Stimulated activated CD4-positive, alpha-beta T cell treated with anti-CD3 and anti-CD28 coated beads, Interleukin-15, amount 100 ng/mL, for 1 hour (primary cell): ENCODE results near the gene C19orf25.
"Not testable (repeated sequence)": the region's sequence is repeated elsewhere in the genome, so short reads cannot be mapped to it uniquely, and the experiment has no call there.

ENCODE experiments used
- DNase-seq, 2 donors: peaks; one replicate each; pipeline ENCODE4 v3.0.0-alpha.2; 2020; ENCODE audit warnings: low read depth in 1 of 2, low spot score in 1 of 2

The C19orf25 gene

DNA sequence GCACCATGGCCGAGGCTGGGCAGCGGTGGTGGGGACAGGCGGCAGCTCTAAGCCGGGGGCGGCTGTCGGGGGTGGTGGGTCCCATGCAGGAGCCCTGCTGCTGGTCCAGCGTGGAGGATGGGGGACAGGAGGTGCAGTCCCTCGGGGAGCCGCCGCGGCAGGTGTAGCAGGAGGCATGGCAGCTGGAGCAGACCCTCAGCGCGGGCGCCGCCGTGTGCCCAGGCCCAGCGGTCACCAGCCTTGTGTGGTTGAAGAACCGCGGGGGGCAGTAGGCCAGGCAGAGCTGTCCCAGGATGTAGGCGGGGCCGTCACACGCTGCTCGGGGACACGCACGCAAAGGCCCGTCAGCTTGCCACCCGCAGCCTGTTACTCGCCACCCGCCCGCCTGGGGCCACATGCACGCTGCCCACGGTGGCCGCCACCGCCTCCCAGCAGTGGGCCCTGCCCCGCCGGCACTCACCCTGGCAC lies 2.9 kb upstream of the C19orf25 start:
- no peak for DNase-seq

DNA sequence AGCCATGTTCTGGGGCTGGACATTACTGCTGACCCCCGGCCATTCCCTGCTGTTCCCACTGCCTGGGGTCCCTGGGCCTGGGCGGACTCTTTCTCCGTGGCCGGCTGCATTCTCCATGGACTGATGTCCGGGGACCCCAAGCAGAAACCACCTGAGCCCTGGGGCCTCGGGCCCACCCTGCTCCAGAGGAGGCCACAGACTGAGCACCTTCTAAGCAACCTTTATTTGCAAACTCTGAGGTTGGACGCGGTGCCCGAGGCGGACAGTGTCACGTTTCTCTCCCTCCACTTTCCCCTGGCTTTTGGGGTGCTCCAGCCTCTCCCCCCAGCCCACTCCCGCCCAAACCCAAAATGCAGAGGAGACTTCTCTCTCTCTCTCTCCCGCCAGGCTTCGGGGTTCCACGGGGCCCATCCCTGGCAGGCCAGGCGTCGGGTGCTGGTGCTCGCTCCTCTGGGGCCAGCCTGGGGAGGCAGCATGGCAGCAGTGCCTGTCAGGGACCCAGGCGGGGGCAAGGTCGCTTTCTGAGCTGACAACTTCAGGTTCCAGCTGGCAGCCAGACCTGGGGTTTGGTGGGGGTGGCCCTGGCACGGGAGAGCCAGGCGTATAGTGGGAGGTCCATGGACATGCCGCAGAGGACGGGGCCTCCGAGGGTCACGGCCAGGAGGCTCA lies 2.3 kb upstream of the C19orf25 start:
- no peak for DNase-seq

DNA sequence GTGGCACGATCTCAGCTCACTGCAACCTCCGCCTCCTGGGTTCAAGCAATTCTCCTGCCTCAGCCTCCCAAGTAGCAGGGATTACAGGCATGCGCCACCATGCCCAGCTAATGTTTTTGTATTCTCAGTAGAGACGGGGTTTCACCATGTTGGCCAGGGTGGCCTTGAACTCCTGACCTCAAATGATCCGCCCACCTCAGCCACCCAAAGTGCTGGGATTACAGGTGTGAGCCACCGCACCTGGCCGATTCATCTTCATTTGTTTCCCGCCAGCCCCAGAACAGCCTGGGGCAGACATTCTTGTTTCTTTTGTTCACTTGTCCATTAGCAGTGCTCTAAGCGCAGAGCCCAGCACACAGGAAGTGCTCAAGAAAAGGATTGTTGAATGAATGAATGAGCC lies 2.0 kb downstream of the C19orf25 start:
- not testable (repeated sequence) for DNase-seq

DNA sequence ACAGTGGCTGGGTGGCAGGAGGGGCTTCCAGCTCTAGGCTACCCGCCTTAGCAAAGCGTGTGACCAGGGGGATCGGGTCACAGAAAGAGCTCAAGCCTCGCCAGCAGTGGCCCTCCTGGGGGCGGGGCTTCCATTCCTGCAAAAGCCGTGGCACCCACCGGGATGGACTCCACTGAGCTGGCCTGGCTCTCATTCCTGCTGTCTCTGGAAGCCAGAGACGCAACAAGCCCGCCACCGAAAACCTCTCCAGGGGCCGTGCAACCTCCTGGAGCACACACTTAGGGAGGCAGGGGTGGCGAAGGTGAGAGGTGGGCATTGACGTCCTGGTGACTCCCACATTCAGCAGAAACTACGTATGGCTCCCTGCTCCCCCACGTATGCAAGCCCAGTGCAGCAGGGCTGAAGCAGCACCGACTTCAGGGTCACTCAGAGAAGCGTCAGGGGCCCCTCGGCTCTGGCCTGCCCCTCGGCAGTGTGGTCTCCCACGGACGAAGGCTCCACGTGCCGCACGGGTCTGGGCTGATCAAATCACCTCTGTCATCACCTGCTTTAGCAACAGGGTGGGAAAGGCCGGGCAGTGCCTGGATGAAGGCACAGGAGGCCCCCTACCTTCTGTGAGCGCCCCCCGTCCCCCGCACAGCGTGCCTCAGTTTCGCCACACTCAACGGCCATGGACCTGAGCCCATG lies 3.1 kb downstream of the C19orf25 start:
- no peak for DNase-seq

DNA sequence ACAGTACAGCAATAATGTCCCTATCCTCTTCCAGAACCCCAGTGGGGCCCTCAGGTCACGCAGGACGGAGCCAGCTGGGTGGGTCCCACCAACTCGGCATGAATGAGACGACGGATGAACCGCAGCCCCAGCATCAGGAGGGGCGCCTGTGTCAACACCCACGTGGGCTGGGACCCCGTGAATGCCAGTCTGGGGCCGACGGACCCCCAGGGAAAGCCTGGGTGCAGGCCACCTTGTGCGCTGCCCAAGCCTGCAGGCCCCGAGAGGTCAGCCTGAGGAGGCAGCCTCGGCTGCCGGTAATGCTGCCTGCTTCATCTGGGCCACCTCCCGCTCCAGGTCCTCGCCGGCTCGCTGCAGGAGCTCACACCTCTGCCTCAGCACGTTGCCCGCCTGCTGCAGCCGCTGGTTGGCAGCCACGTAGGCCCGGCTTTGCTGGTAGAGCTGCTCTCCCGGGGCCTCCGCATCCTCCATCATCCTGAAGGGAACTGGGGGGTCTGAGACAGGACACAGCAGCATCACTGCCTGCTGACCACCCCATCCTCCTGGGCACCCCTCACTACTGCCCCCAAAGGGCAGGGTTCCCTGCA lies 4.2 kb downstream of the C19orf25 start:
- no peak for DNase-seq

DNA sequence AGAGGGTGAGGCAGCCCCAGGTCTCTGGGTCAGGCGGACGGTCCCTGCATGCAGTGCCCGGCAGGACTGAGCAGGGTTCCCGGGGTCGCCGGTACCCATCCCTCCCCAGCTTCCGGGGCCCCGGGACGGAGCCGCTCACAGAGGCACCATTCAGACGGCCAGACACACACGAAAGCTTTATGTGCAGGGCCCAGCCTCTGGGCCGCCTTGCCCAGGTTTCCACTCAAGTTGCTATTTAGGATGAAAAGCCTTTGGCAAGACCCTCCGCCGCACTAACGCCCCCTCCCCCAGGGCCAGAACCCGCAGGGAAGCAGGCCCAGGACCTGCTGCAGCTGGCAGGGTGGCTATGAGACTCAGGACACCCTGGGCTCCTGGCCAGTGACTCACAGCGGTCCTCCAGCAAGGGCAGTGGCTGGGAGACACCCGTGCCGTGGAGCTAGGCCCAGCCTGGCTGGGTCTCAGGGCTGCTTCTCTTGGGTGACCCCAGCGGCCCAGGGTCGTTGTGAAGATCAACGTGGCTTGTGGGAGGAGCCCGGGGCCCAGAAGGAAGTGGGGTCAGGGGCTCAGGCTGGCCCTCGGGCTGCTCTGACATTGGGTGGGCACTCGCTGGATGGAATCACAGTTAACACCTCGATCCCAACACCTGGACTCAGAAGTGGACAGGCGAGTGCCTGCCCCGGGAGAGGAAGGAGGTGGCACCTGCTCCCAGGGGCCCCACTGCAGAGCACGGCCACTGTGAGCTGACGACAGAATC lies 4.8 kb downstream of the C19orf25 start:
- DNase-seq, result no peak

- DNase-seq, result no peak
Measured at GRCh38 chr19:1473085-1473851, 5.7 kb downstream of the C19orf25 start.

DNA sequence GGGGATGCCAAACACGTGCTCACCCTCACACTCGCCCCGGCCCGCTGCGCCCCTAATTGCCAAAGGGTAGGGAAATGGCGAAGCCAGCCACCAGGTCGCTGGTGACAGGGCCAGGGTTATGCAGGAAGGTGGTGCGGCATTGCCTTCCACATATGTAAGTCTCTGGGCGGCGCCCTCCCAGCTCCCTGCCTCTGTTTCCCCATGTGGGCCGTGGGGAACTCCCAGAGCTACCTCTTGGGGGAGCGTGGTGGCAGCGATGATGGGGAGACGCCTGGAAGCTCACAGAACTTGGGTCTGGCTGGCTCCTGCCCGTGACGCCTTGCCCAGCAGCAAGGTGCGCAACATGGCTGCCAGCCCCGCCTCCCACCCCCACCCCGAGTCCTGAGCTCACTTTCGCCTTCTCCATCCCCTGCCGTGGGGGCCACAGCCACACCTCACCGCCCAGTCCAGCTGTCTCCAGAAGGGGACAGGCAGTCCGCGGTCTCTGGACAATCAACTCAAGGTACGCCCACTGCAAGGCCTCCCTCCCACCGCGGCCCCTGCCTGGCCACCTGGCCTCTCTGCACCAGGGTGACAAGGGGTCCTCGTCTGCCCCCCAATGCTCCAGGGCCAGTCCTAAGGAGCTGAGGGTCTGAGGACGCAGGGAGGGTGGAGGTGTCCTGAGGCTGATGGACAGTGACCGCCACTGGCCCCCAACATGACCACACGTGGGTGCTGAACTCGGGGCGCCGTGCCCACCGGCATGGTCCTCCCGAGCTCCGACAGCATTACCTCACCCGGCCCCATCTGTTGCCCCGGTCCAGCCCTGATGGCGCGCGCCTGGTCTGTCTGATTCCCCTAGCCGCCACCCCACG lies 6.6 kb downstream of the C19orf25 start:
- DNase-seq, result no peak

DNA sequence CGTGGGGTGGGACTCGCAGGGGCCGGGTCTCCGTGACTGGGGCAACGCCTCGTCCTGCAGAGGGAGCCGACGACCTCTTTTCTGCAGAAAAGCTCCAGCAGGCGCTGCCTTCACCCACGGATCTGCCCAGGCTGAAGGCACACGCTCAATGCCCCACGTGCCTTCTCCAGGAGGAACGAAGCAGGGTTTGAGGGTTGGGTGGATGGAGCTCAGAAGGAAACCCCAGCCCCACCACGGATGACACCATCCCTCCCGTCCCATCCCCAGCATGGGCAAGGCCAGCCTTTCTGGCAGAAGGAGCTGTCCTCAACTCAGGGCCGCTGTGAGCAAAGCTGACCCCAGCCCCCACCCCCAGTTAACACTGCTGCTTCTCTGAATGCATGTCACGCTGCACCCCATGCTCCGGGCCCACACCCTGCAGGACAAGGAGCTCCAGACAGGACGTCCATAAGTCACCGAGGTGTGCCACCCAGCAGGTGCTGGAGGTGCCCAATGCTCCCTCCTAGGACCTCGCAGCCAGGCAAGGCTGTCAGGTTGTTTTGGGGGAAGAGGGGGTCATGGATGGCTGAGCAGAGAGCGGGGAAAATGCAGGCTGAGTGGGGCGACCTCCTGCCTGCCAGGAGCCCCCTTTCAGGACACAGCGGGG lies 7.4 kb downstream of the C19orf25 start:
- DNase-seq, result no peak

GRCh38 chr19:1471010-1471514 lies 8.0 kb downstream of the C19orf25 start:
- DNase-seq, result no peak

DNA sequence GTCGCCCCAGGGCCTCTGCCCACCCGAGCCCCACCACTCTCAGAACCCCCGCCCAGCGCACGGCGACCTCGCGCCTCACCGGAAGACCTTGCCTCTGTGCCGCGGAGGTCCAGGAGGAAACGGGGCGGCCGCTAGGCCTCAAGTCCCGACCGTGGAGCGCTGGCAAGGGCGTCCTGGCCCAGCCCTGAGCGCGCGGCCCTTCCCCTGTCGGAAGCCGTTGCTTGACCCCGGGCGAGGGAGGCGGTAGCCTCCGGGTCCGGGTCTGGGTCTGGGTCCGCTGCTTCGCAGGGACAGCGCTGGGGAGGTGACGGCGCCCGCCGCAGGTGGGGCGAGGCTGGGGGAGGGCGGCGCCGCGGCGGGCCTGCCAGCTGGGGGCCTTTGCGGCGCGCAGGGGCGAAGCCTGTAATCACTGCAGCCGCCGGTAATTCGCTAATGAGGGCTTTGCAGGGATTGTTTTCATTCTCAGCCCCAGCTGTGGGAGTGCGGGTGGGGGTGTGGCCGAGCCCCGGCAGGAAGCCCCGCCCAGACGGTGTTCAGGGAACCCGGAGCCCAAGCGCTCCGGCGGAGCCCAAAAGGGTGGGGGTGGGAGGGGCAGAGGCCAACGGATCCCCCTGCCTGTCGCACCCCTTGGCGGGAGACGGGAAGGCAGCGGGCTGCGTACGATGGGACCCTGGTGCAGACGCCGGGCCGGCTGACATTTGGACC lies 8.6 kb downstream of the C19orf25 start:
- peak; percentile 52 to 59 for DNase-seq

DNA sequence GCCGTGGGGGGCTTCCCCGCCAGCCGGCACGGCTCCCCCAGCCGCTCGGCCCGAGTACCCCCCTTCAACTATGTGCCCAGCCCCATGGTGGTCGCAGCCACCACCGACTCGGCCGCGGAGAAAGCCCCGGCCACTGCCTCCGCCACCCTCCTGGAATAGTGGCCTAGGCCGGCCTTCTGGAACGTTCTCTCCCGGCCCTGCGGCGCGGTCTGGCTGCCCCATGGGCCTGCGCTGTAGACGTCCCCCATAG lies 9.0 kb downstream of the C19orf25 start:
- DNase-seq, result no peak

DNA sequence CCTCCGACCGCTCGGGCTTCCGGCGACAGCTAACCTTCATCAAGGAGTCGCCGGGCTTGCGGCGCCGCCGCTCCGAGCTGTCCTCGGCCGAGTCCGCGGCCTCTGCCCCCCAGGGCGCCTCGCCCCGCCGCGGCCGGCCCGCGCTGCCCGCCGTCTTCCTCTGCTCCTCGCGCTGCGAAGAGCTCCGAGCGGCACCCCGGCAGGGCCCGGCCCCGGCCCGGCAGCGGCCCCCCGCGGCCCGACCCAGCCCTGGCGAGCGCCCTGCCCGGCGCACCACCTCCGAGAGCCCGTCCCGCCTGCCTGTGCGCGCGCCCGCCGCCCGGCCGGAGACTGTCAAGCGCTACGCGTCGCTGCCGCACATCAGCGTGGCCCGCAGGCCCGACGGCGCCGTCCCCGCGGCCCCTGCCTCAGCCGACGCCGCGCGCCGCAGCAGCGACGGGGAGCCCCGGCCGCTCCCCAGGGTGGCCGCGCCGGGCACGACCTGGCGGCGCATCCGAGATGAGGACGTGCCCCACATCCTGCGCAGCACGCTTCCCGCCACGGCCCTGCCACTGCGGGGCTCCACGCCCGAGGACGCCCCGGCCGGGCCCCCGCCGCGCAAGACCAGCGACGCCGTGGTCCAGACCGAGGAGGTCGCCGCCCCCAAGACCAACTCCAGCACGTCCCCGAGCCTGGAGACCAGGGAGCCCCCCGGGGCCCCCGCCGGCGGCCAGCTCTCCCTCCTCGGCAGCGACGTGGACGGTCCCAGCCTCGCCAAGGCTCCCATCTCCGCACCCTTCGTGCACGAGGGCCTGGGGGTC lies 9.6 kb downstream of the C19orf25 start:
- no peak for DNase-seq

DNA sequence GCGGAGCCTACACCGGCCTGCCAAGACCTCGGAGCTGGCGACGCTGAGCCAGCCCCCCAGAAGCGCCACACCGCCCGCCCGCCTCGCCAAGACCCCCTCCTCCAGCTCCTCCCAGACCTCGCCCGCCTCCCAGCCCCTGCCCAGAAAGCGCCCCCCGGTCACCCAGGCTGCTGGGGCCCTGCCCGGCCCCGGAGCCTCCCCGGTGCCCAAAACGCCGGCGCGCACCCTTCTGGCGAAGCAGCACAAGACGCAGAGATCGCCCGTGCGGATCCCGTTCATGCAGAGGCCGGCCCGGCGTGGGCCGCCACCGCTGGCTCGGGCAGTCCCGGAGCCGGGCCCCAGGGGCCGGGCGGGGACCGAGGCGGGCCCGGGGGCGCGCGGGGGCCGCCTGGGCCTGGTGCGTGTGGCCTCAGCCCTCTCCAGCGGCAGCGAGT lies 10.2 kb downstream of the C19orf25 start:
- DNase-seq, result no peak

GRCh38 chr19:1468274-1468820 lies 10.7 kb downstream of the C19orf25 start:
- DNase-seq, result no peak

- no peak for DNase-seq
Measured at GRCh38 chr19:1467490-1468273, 11.3 kb downstream of the C19orf25 start.

DNA sequence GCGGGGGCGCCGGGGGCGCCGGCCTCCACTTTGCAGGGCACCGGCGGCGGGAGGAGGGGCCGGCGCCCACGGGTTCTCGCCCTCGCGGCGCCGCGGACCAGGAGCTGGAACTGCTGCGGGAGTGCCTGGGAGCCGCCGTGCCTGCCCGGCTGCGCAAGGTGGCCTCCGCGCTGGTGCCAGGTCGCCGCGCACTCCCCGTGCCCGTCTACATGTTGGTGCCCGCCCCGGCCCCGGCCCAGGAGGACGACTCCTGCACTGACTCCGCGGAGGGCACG lies 11.9 kb downstream of the C19orf25 start:
- no peak for DNase-seq
